Hepatocyte (in vitro differentiated cells): Measurements from ENCODE around the gene WSCD2.

Experiments used
- CTCF ChIP-seq: fragments of 200-600 bp; sonication (generic); IDR thresholded peaks from 2 replicates; pipeline ENCODE4 v1.5.1; 2016; ENCODE audit warnings: antibody characterized with exemption, mild to moderate bottlenecking; ENCODE audit not compliant: poor library complexity
- EZH2 ChIP-seq: fragments of 200-600 bp; sonication (generic); IDR thresholded peaks from 2 replicates; pipeline ENCODE4 v1.6.1; 2016; ENCODE audit warnings: antibody characterized with exemption, mild to moderate bottlenecking, borderline replicate concordance
- EZH2phosphoT487 ChIP-seq: fragments of 200-600 bp; sonication (generic); IDR thresholded peaks from one replicate; pipeline ENCODE4 v1.6.1; 2018; ENCODE audit warnings: antibody characterized with exemption, mild to moderate bottlenecking, low read depth, moderate library complexity; ENCODE audit not compliant: unreplicated experiment, severe bottlenecking

DNA sequence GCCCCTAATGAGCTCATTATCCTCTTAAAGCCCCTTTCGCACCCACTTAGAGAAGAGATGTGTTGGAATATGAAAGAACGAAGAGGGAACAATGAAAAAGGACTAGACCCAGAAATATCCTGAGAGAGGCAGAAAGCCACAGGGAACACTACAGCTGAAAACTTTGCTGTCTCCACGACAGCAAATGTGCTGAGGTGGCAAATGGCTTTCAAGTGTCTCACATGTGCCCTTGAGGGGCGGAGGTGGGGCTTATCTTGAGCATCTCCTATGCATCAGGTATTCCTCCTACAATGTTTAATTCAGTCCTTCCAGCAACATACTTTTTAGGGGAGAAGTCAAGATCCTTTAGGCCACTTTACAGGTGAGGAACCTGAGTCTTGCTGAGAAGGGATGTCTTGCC, 62.9 kb downstream of the WSCD2 start:
- TF ChIP-seq CTCF (no peak), EZH2phosphoT487 (no peak), EZH2 (no peak)
